Liver (tissue), 9 donors: ENCODE results near the gene LUC7L. TPM values are rescaled to one million over a fixed set of nuclear protein-coding genes. Genes with fewer than 3 reads are reported as not detected.

ENCODE experiments used
- DNase-seq: peaks from one replicate; pipeline ENCODE4 v3.0.0-alpha.2; 2017; ENCODE audit warnings: low spot score
- H3K27ac ChIP-seq, 2 donors: one replicate each; pipeline ENCODE4 v1.7.0; 2013; ENCODE audit warnings: inconsistent platforms in 2 of 2, low read length in 2 of 2, control low read depth in 1 of 2, low read depth in 1 of 2, mild to moderate bottlenecking in 1 of 2
- H3K27me3 ChIP-seq, 4 donors: one replicate each; pipeline versions ENCODE4 v1.6.1 to v1.7.0; 2013; ENCODE audit warnings: low read length in 3 of 4, inconsistent platforms in 1 of 4, mild to moderate bottlenecking in 1 of 4, moderate library complexity in 1 of 4; ENCODE audit not compliant: control insufficient read depth in 4 of 4, insufficient read depth in 4 of 4
- H3K36me3 ChIP-seq, 4 donors: one replicate each; pipeline versions ENCODE4 v1.6.1 to v1.7.0; 2013; ENCODE audit warnings: low read length in 3 of 4, mild to moderate bottlenecking in 3 of 4, low read depth in 1 of 4, moderate library complexity in 1 of 4; ENCODE audit not compliant: control insufficient read depth in 4 of 4, insufficient read depth in 3 of 4
- H3K4me1 ChIP-seq, 4 donors: one replicate each; pipeline versions ENCODE4 v1.6.1 to v1.7.0; 2013; ENCODE audit warnings: low read length in 3 of 4, mild to moderate bottlenecking in 3 of 4, moderate library complexity in 1 of 4; ENCODE audit not compliant: control insufficient read depth in 4 of 4, insufficient read depth in 4 of 4
- H3K4me3 ChIP-seq, 3 donors: one replicate each; pipeline versions ENCODE4 v1.6.1 to v1.7.0; 2013; ENCODE audit warnings: low read length in 3 of 3, control low read depth in 1 of 3, low read depth in 1 of 3, mild to moderate bottlenecking in 1 of 3
- H3K9ac ChIP-seq, 2 donors: one replicate each; pipeline ENCODE4 v1.7.0; 2013; ENCODE audit warnings: low read length in 2 of 2, mild to moderate bottlenecking in 2 of 2, moderate library complexity in 2 of 2, control low read depth in 1 of 2, low read depth in 1 of 2
- H3K9me3 ChIP-seq, 4 donors: one replicate each; pipeline versions ENCODE4 v1.6.1 to v1.7.0; 2013; ENCODE audit warnings: low read length in 3 of 4; ENCODE audit not compliant: control insufficient read depth in 4 of 4
- ATF3 ChIP-seq: IDR thresholded peaks from 2 replicates; pipeline ENCODE4 v1.6.1; 2016; ENCODE audit warnings: antibody characterized with exemption
- FOXA1 ChIP-seq: IDR thresholded peaks from 2 replicates; pipeline ENCODE4 v1.6.1; 2016; ENCODE audit warnings: antibody characterized with exemption
- FOXA2 ChIP-seq: IDR thresholded peaks from 2 replicates; pipeline ENCODE4 v1.6.1; 2016; ENCODE audit warnings: antibody characterized with exemption
- GABPA ChIP-seq, 2 donors: IDR thresholded peaks in 1 of 2; conservative IDR thresholded peaks in 1 of 2; 2 replicates each; pipeline ENCODE4 v1.6.1; 2016; ENCODE audit warnings: antibody characterized with exemption in 2 of 2, mild to moderate bottlenecking in 1 of 2, moderate library complexity in 1 of 2
- HNF4A ChIP-seq, 2 donors: conservative IDR thresholded peaks; 2 replicates each; pipeline ENCODE4 v1.6.1; 2016; ENCODE audit warnings: antibody characterized with exemption in 2 of 2, mild to moderate bottlenecking in 2 of 2
- HNF4G ChIP-seq: IDR thresholded peaks from 2 replicates; pipeline ENCODE4 v1.6.1; 2016; ENCODE audit warnings: antibody characterized with exemption
- MAX ChIP-seq: IDR thresholded peaks from 2 replicates; pipeline ENCODE4 v1.6.1; 2016; ENCODE audit warnings: antibody characterized with exemption
- NR2F2 ChIP-seq: IDR thresholded peaks from 2 replicates; pipeline ENCODE4 v1.6.1; 2016; ENCODE audit warnings: antibody characterized with exemption
- RAD21 ChIP-seq, 2 donors: IDR thresholded peaks; 2 replicates each; pipeline ENCODE4 v1.6.1; 2016; ENCODE audit warnings: antibody characterized with exemption in 2 of 2, mild to moderate bottlenecking in 2 of 2
- RXRA ChIP-seq, 2 donors: IDR thresholded peaks; 2 replicates each; pipeline ENCODE4 v1.6.1; 2017 to 2018; ENCODE audit warnings: antibody characterized with exemption in 2 of 2, mild to moderate bottlenecking in 1 of 2
- SP1 ChIP-seq: IDR thresholded peaks from 2 replicates; pipeline ENCODE4 v1.6.1; 2018; ENCODE audit warnings: antibody characterized with exemption, mild to moderate bottlenecking
- YY1 ChIP-seq: IDR thresholded peaks from 2 replicates; pipeline ENCODE4 v1.6.1; 2016; ENCODE audit warnings: antibody characterized with exemption, mild to moderate bottlenecking
- ZBTB33 ChIP-seq: IDR thresholded peaks from 2 replicates; pipeline ENCODE4 v1.6.1; 2016; ENCODE audit warnings: antibody characterized with exemption
- WGBS: extraction: QIAGEN DNeasy Blood & Tissue Kit; methylation state at CpG from one replicate; pipeline ENCODE4 v1.1.7; 2013; 5-methylcytosine and 5-hydroxymethylcytosine counted together
- polyA plus RNA-seq, 2 donors: library from polyadenylated mRNA; stranded (reverse) in 1 of 2; unstranded in 1 of 2; fragments of 200-250 nt in 1 of 2; fragments of >200 nt in 1 of 2; fragmentation: Nextera tagmentation in 1 of 2; extraction: Ambion mirVana in 1 of 2; gene quantifications; one replicate each; pipeline versions ENCODE4 v1.2.1 to v1.2.3, GENCODE V29; 2013 to 2015
- total RNA-seq, 2 donors: library from RNA; depleted of rRNA; stranded (reverse); fragments of >200 nt; gene quantifications; one replicate each; pipeline ENCODE4 v1.2.3, GENCODE V29; 2014
- donor health status: healthy.
- donor health status: healthy.
- donor health status: healthy.
- donor health status: healthy.
- donor health status: healthy.

LUC7L gene
- total and polyA plus RNA-seq, 4 donors: 11.5 to 34.3 (median 19.6) TPM

GRCh38 chr16:254461-254860 is 25.2 kb upstream of the LUC7L start (continued):
- TF ChIP-seq RAD21 (IDR thresholded peaks at IDR 0.05): no peak

GRCh38 chr16:253833-254232 is 24.6 kb upstream of the LUC7L start:
- WGBS: 87% methylated on average over 6 of the region's 6 CpGs

GRCh38 chr16:252366-253337 is 23.4 kb upstream of the LUC7L start:
- H3K27me3 ChIP-seq: no peaks in the 10 kb centered on the region
- no peak overlapping the region for H3K9ac ChIP-seq
- no peak for DNase-seq
- H3K4me1 ChIP-seq: peaks cover 0 to 3% (median 0%) of the 10 kb centered on the region in 4 donors
- H3K4me3 ChIP-seq: no peak overlapping the region
- peaks cover 0 to 21% (median 4%) of the 10 kb centered on the region in 4 donors for H3K36me3 ChIP-seq
- TF ChIP-seq FOXA1 (no peak), NR2F2 (peak; percentile 62), RXRA (IDR thresholded peaks at IDR 0.05) (no peak)
- H3K27ac ChIP-seq: no peak overlapping the region
- no peaks in the 10 kb centered on the region for H3K9me3 ChIP-seq
- WGBS: 71% methylated on average over 30 of the region's 30 CpGs

More at GRCh38 chr16:253833-254232, 24.6 kb upstream of the LUC7L start:
- no peak for DNase-seq
- no peaks in the 10 kb centered on the region for H3K9me3 ChIP-seq
- no peak overlapping the region for H3K4me3 ChIP-seq
- H3K36me3 ChIP-seq: peaks cover 0 to 21% (median 4%) of the 10 kb centered on the region in 4 donors
- peaks cover 0 to 3% (median 0%) of the 10 kb centered on the region in 4 donors for H3K4me1 ChIP-seq
- TF ChIP-seq RXRA (IDR thresholded peaks at IDR 0.05) (no peak), ZBTB33 (no peak), YY1 (no peak), FOXA2 (no peak), HNF4A (conservative IDR thresholded peaks at IDR 0.05) (no peak), ATF3 (no peak), GABPA (IDR thresholded peaks at IDR 0.05 in 1 of 2, conservative IDR thresholded peaks at IDR 0.05 in 1 of 2) (no peak)
- H3K27ac ChIP-seq: no peak overlapping the region
- H3K9ac ChIP-seq: no peak overlapping the region
- H3K27me3 ChIP-seq: no peaks in the 10 kb centered on the region

- Histone ChIP-seq H3K9ac (no peak overlapping the region), H3K36me3 (peaks cover 0 to 13% (median 3%) of the 10 kb centered on the region in 4 donors), H3K27ac (no peak overlapping the region), H3K4me3 (no peak overlapping the region), H3K4me1 (peaks cover 0 to 3% (median 0%) of the 10 kb centered on the region in 4 donors), H3K9me3 (no peaks in the 10 kb centered on the region), H3K27me3 (no peaks in the 10 kb centered on the region)
- TF ChIP-seq HNF4A (conservative IDR thresholded peaks at IDR 0.05): no peak
- no peak for TF ChIP-seq MAX
- TF ChIP-seq HNF4G: no peak
- TF ChIP-seq ZBTB33: no peak
- no peak for TF ChIP-seq SP1
- DNase-seq: no peak
- WGBS: 92% methylated on average over 12 of the region's 12 CpGs
Observed at GRCh38 chr16:249431-249830, 20.2 kb upstream of the LUC7L start.
